Endothelial cell of umbilical vein (primary cell): ENCODE data around the gene KIF6.

Source experiments
- EZH2 ChIP-seq: IDR thresholded peaks from 2 replicates; pipeline ENCODE4 v1.6.1; 2012; ENCODE audit warnings: borderline replicate concordance, low read depth, mild to moderate bottlenecking, moderate library complexity, low read length, inconsistent platforms; ENCODE audit not compliant: severe bottlenecking
- TF ChIP-seq, protein P1 (sequence below), 2 donors: IDR thresholded peaks; 1 replicate in 1 of 2; 2 replicates in 1 of 2; pipeline ENCODE4 v1.5.1; 2011; ENCODE audit warnings: low read length in 2 of 2, mild to moderate bottlenecking in 2 of 2, moderate library complexity in 2 of 2, control low read depth in 1 of 2, inconsistent platforms in 1 of 2, low read depth in 1 of 2; ENCODE audit not compliant: insufficient read depth in 1 of 2; ENCODE audit errors: extremely low read depth in 1 of 2

DNA sequence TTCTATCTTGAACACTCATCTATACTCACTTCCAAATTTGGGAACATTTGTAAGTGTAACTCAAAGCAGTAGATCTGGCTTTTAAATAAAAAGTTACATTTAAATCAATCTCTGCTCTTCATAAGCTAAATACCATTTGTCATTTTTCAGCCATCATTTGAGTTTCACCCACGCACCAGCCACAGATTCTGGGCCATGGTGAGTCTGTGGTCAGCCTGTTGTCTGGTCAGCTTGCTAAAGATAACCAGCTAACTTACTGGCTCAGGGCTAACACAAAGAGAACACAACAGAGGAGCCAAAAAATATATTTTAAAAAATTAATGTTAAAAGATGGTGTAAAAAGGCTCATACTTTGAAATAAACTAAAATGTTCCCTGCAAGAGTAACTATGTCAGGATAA, 181.3 kb downstream of the KIF6 start:
- TF ChIP-seq, protein P1, sequence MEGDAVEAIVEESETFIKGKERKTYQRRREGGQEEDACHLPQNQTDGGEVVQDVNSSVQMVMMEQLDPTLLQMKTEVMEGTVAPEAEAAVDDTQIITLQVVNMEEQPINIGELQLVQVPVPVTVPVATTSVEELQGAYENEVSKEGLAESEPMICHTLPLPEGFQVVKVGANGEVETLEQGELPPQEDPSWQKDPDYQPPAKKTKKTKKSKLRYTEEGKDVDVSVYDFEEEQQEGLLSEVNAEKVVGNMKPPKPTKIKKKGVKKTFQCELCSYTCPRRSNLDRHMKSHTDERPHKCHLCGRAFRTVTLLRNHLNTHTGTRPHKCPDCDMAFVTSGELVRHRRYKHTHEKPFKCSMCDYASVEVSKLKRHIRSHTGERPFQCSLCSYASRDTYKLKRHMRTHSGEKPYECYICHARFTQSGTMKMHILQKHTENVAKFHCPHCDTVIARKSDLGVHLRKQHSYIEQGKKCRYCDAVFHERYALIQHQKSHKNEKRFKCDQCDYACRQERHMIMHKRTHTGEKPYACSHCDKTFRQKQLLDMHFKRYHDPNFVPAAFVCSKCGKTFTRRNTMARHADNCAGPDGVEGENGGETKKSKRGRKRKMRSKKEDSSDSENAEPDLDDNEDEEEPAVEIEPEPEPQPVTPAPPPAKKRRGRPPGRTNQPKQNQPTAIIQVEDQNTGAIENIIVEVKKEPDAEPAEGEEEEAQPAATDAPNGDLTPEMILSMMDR (IDR thresholded peaks at IDR 0.05; ENCODE audit: extremely low read depth in 1 of 2, insufficient read depth in 1 of 2, low read depth in 1 of 2, low read length in 2 of 2) = no peak
- TF ChIP-seq EZH2 = no peak
